Superior temporal gyrus (tissue), 1 donor: ENCODE results near the gene CORO2A.

Experiments used
- DNase-seq: peaks from one replicate; pipeline ENCODE4 v3.0.0-alpha.2; 2016; ENCODE audit errors: extremely low spot score

Gene CORO2A, protein sequence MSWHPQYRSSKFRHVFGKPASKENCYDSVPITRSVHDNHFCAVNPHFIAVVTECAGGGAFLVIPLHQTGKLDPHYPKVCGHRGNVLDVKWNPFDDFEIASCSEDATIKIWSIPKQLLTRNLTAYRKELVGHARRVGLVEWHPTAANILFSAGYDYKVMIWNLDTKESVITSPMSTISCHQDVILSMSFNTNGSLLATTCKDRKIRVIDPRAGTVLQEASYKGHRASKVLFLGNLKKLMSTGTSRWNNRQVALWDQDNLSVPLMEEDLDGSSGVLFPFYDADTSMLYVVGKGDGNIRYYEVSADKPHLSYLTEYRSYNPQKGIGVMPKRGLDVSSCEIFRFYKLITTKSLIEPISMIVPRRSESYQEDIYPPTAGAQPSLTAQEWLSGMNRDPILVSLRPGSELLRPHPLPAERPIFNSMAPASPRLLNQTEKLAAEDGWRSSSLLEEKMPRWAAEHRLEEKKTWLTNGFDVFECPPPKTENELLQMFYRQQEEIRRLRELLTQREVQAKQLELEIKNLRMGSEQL

DNA sequence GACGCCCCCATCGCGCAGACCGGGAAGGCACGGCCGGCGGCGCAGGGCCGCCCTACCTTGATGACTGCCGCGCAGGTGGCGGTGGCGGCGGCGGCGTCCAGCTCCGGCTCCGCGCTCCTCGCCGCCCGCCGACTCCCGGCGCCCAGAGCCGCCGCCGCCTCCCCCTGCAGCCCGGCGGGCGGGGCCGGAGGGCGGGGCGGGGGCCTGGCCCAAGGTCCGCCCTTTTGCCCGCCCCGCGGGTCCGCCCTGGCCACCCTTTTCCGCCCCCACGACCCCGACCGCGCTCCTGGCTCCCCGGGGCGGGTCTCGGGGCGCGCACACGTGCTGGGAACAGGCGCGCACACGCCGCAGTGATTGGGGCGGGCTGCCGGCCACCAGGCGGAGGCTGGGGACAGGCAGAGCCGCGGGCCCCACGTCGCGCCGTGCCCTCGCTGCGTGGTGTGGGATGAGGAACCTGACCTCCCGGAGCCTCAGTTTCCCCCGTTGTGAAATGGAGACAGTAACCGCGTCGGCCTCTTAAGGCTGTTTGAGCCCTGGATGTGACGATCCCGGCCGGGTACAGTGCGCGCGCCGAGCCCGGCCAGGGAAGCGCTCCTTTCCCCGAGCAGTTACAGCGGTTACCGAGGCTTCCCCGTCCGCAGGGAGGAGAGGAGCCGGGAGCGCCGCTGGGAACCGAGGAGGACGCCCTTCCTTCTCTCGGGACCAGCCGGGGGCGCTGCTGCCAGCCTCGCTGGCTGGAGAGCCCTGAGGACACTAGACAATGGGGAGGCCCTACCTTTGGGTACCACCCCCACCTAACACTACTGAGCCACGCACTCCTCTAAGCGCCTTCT lies at the start of gene CORO2A:
CORO2A (minus strand) TSS at position 135 of the 833 bp plus-strand sequence. CDS start 34,977 bp downstream, outside the sequence.
- DNase-seq: peak; percentile 43

DNA sequence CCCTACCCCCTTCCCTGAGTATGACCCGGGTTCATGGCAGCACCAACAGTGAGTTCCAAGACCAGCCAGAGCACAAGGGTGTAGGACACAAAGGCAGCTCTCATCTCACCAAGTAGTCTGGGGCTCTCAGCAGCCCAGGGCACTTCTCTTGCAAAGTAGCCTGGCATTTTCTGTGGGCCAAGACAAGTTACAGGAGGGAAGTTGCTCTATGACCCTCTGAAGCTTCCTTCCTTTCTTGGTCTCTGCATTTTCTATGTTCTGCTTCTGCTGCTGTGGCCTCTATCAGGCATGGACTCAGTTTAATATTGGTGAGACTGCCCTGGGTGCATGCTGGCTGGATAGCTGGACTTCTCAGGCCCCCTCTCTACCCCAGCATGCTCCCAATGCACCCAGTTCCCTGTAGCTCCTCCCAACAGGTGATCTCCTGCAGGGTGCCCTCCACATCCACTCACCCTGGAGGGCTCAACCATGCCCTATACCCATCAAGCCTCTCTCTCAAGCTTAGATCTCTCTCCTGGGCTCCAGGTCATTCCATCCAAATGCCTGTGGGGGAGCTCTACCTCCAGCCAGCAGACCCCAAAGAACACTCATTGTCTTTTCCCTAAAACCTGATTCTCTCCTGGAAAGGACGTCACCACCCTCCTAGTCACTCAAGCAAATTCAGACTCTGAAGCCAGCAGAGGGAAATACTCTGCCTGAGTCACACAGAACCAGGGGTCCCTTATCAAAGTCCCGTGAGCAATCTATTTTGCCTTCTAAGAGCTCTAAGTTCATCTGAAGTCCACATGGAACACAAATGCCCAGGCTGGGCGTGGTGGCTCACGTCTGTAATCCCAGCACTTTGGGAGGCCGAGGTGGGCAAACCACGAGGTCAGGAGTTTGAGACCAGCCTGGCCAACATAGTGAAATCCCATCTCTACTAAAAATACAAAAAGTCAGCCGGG lies 49.2 kb upstream of the CORO2A start:
- DNase-seq: no peak

DNA sequence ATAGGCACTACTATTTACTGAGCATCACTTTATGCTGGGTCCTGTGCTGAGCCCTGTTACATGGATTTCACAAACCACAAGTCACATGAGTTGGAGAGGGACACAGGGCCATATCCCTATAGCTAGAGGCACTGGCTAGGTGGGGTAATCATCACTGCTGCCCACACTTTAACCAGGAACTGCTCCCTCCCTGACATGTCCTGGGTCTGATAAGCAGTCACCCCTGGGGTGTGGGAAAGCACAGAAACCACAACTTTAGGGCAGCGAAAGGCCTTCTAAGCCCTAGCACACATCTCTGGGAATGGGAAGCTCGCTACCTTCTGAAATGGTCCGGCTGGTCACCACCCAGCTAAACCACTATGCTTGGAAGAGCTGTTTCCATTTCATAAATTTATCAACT lies 48.0 kb upstream of the CORO2A start:
- no peak for DNase-seq

DNA sequence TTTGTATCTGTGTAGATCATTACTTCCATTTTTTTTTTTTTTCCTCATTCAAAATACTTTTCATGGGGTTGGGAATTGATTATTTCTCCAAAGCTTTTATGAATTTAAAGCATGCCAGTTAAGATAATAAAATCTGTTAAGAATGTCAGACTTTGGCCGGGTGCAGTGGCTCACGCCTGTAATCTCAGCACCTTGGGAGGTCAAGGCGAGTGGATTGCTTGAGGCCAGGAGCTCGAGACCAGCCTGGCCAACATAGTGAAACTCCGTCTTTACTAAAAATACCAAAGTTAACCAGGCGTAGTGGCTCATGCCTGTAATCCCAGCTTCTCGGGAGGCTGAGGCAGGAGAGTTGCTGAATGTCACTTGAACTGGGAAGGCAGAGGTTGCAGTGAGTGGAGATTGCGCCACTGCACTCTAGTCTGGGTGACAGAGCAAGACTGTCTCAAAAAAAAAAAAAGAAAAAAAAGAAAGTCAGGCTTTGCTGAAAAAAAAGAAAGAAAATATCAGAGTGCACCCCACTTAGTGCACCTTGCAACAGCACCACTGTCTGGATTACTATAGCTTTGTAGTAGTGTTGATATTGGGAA lies 44.6 kb upstream of the CORO2A start:
- no peak for DNase-seq

DNA sequence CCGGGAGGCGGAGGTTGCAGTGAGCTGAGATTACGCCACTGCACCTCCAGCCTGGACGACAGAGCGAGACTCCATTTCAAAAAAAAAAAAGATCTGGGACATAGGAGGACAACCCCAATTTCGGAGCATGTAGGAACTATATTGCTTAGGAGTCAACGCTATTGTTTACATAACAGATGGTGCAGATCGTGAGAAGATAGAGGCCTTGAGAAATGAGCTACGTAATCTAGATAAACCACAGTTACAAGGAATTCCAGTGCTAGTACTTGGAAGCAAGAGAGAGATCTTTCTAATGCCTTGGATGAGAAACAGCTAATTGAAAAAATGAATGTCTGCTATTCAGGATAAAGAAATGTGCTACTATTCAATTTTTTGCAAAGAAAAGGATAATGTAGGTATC lies 42.7 kb upstream of the CORO2A start:
- no peak for DNase-seq

DNA sequence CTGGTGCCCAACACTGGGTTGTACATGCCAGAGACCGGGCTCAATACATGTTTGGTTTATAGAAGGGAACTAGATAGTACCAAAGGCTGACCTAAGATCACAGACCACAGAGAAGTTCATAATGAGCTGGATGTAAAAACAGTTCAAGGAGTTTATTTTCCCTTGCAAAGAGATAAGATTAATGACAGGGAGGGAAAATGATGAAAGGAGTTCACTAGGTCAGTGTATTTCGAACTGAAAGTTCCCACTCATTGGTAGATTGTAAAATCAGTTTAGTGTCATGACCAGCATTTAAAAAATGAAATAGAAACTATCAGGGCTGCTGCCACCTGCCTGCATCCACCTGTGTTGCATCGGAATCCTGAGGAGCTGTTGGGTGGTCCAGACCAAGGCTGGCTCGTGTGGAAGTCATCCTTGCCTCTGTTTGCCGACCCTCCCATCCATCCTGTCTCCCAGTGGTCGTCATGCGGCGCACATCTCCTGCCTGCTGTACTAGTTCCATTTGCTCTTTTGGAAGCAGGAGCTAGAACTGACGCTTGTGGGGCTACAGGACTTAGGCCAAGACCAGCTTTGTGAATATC lies 41.9 kb upstream of the CORO2A start:
- no peak for DNase-seq

DNA sequence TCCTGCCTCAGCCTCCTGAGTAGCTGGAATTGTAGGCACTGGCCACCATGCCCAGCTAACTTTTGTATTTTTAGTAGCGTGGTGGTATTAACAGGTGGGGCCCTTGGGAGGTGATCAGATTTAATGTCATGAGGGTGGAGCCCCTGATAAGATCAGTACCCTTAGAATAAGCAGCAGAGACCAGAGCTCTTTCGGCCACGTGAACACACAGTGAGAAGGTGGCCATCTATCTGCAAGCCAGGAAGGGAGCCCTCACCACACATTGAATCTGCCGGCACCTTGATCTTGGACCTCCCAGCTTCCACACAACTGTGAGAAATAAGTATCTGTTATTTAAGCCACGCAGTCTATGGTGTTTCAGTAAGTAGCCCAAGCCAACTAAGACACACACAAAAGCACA lies 40.5 kb upstream of the CORO2A start:
- no peak for DNase-seq

DNA sequence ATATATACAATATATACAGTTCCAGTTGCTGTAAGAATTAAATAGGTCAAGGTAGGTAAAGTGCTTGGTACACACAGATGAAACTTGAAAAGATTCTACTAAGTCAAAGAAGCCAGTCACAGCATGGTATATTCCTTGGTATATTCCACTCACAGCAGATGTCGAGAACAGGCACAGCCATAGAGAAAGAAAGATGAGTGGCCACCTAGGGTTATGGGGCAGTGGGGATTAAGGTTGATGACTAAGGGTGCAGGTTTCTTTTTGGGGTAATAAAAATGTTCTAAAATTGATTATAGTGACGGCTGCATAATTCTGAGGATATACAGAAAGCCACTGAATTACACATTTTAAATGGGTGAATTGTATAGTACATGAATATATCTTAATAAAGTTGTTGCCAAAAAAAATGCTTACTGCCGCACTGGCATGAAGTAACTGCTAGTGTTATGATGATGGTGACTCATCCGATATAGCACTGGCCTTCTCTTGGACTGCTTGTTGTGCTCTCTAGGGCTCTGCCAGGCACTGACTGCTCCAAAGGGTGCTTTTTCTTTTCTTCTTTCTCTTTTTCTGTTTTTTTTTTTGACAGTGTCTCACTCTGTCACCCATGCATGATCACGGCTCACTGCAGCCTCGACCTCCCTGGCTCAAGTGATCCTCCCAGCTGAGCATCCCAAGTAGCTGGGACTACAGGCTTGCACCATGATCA lies 39.5 kb upstream of the CORO2A start:
- peak; percentile 30 for DNase-seq

DNA sequence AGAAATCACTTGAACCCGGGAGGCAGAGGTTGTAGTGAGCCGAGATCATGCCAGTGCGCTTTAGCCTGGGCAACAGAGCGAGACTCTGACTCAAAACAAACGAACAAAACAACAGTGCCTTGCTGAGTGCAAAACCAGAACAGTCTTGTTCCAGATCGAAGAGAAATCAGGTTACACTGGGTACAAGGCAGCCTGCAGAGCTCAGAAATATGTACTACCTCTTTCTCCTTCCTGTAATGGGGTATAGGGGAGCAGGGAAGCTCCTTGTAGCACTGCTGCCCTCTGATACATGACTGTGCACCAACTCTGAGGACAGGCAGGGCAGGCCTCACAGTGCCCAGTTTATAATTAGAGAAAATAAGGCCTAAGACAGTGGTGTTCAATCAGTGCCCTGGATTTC lies 38.4 kb upstream of the CORO2A start:
- DNase-seq: no peak

DNA sequence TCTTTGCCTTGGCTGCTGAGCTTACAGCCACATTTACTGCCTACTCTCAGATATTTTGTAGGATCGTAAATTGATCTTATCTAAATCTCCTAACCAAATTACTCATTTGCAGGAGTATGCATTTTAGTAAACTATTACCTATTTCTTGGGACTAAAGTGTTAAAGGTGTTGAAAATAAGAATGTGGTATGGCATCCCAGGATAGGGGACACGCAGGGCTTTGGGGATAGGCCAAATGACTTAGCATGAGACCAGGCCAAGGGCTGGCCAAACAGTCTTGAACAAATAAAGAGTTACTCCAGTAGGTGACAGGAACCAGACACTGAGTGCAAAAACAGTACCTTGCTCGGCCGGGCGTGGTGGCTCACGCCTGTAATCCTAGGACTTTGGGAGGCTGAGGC lies 37.9 kb upstream of the CORO2A start:
- DNase-seq: no peak

DNA sequence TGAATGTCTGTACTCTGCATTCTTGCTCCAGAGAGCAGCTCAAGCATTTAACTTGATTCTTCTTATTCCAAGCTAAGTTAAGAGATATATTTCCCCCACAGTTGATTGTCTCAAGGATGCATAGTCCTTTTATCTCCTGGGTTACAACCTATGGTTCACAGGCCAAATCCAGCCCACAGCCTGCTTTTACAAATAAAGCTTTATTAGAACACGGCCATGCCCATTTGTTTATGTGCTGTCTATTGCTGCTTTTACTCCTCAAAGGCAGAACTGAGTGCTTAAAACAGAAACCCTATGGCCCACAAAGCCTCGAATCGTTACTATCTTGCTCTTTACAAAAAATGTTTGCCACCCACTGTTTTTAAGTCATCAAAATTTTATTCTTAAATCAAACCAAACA lies 37.2 kb upstream of the CORO2A start:
- no peak for DNase-seq

DNA sequence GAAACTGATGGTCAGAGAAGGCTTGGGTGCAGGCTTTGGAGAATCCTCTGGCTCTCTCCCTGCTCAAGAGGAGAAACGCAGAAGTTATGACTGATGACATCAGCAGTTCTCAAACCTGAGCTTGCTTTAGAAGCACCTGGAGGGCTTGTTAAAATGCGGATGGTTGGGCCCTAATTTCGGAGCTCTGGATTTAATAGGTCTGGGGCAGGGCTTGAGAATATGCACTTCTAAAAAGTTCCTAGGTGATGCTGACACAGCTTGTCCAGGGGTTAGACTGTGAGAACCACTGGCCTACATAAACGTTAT lies 36.6 kb upstream of the CORO2A start:
- DNase-seq: no peak

DNA sequence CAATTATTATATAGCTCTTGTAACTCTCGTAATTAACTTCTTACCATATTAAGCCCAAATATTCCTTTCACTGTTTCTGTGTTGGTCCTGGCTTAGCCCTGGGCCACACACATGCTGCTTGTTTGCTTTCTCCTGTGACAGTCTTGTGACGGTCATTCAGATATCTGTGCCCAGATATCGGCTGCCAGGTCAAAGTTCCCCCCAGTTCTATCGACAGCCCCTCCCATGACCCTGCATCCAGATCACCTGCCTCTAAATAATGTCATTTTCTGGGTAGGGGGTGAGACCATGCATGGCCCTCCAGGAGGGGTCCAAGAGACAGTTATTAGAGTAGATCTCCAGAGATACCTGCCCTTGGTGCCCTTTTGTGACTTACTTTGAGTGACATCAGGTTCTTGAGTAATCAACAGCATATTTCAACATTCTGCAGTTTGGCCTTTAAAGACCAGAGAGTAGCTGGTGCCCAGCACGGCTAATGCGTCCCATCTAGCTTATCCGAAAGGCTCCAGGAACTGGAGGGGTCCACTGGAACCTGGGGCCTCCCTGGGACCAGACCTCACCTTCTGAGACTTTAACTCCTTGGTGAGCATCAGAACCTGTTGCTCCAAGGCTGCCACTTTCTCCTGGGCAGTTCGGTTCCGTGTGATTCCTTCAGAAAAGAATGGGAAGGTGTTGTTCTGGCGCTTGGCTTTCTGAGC lies 36.1 kb upstream of the CORO2A start:
- no peak for DNase-seq

DNA sequence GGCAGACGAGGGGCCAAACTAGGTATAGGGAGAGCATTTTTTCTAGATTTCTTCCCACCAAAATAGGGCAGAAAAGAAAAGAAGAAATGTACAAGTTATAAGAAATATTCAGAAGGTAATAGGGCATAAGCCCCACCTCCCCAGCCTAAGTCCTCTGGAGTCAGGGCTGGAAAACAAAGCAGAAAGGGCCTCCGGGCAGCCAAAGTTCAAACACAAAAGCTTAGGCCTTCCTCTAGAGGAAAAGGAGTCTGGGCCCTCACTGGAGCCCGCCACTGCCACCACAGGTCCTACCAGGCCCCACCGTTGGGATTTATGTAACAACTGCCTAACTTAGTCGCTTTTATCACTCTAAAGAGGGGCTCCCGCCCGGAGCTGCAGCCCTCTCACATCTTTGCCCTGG lies 35.4 kb upstream of the CORO2A start:
- DNase-seq: no peak

DNA sequence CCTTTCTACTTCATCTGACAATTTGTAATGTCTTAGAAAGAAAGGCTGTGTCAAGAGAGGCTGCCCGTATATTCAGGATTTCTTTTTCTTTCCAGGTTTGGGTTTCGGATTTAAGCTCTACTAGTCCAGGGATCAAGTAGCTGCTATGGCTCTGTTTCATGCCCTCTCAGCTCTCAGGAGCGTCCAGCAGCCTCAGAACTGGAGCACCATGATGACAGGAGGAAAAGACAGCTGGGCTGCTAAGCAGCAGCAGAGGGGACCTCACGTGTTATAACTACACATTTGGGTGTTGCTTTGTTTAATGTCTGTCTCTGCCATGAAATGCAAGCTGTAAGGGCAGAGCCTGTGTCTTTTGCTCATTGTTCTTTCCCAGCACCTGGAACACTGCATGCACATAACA lies 34.5 kb upstream of the CORO2A start:
- no peak for DNase-seq

DNA sequence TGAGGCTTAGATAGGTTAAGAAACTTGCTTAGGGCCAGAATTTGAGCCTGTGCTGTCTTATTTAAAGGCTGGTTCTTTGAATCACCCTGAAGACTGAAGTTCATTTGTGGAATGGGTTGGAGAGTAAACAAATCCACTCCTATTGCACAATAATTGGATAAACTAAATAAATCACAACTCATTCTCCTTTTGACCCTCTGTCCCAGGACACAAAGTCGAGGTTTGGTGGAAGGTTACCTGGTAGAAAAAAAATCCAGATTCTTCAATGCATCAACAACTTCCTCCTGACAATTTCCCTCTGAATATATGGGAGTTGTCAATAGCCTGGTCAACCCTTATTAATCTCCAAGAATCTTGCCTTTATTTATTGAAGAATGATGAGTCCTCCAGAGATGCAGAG lies 34.1 kb upstream of the CORO2A start:
- no peak for DNase-seq

DNA sequence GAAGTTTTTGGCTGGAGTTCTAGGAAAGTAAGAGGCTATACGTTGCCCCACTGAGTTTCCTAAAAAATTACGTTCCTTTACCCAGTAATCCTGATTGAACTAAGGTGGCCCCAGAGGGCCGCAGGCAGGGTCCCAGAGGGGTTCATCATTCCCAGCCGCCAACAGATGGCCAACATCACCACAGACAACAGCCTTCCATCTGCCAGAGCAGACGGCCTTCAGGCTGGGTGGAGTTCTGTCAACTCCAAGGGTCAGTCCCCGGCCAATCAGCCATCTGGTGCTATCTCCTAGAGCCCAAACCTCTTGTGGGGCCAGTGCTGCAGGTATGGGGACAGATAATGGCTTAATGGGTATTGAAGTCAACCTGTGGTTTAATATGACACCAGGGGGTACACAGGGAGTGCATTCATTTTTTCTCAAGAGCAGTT lies 32.6 kb upstream of the CORO2A start:
- no peak for DNase-seq

DNA sequence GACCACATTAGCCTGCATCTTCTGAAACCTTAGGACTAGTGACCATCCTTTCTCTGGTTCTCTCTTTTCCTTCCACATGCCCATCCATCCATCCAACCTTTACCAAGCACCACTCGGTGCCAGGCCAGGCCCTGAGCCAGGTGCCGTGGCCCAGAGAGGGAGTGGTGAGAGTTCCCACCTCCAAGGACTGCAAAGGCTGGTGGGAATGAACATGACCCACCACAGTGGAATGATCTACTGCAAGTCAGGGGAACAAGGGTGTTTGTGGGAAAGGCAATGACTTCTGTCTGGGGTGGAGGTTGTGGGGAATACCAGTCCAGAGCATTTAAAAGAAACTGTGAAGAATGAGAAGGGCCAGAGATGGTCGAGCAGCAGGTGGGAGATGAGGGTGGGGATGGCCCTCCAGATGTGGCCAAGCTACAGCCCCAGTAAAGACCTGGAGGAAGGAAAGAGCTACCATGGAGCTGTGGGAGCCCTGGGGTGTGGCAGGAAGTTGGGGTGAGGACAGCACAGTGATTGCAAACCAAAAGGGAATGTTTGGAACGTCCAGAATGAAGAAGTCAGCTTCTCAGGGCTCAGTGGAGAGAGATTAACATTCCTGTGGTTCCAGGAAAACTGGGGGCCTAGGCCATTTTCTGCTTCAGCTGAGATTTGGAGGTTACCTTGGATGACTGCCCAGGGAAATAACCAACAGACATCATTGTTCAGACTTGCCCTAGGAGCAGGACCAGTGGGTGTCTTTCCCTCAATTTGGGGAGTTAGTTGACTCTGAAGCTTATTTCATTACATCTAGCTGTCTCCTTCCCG lies 30.7 kb upstream of the CORO2A start:
- DNase-seq: no peak

DNA sequence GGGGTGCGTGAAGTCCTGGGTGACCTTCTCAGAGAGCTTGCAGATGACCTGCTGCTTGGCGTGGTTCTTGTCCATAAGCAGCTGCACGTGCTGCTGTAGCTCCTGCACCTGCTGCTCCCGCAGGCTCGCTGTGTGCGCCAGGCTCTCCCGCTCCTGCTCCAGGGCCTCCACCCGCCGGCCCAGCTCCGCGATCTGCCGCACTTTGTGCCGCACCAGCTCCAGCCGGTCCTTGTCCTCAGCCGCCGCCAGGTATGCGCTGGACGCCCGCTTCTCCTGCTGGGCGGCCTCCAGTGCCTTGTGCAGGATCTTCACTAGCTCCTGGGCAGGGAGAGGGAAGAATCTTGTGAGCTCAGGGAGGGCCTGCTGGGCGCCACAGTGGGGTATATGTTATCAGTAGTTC lies 28.5 kb upstream of the CORO2A start:
- DNase-seq: no peak
